PFSK-1 (cell line): ENCODE data around the gene C1orf185. TPM values are rescaled to one million over a fixed set of nuclear protein-coding genes. Genes with fewer than 3 reads are reported as not detected.

ENCODE experiments used
- FOXP2 ChIP-seq: optimal IDR thresholded peaks from 2 replicates; pipeline ENCODE3; 2011; ENCODE audit warnings: borderline replicate concordance, control low read depth, inconsistent platforms; ENCODE audit not compliant: insufficient read depth; ENCODE audit errors: extremely low read length, extremely low read depth
- POLR2AphosphoS5 ChIP-seq: IDR thresholded peaks from 2 replicates; pipeline ENCODE4 v1.6.1; 2012; ENCODE audit warnings: low read depth, mild to moderate bottlenecking, control low read depth, low read length, moderate library complexity
- SIN3A ChIP-seq: IDR thresholded peaks from 2 replicates; pipeline ENCODE4 v1.6.1; 2012; ENCODE audit warnings: mild to moderate bottlenecking, low read length, moderate library complexity, borderline replicate concordance; ENCODE audit not compliant: insufficient read depth
- TAF1 ChIP-seq: IDR thresholded peaks from 2 replicates; pipeline ENCODE4 v1.6.1; 2012; ENCODE audit warnings: low read length, control low read depth, borderline replicate concordance; ENCODE audit not compliant: insufficient read depth
- polyA plus RNA-seq: library from polyadenylated mRNA; unstranded; fragments of >200 nt; gene quantifications from one replicate; pipeline ENCODE4 v1.2.1, GENCODE V29; 2012; ENCODE audit warnings: low read depth, missing spikeins; ENCODE audit not compliant: insufficient read length
- TF ChIP-seq, protein P1 (sequence below), 2 experiments: IDR thresholded peaks; 2 replicates each; pipeline versions ENCODE4 v1.6.1 to v1.8.0; 2011 to 2012; ENCODE audit warnings: low read depth in 2 of 2, low read length in 2 of 2, control low read depth in 1 of 2, inconsistent platforms in 1 of 2, mild to moderate bottlenecking in 1 of 2, moderate library complexity in 1 of 2; ENCODE audit not compliant: insufficient read depth in 1 of 2

The C1orf185 gene
- not detected for polyA plus RNA-seq

DNA sequence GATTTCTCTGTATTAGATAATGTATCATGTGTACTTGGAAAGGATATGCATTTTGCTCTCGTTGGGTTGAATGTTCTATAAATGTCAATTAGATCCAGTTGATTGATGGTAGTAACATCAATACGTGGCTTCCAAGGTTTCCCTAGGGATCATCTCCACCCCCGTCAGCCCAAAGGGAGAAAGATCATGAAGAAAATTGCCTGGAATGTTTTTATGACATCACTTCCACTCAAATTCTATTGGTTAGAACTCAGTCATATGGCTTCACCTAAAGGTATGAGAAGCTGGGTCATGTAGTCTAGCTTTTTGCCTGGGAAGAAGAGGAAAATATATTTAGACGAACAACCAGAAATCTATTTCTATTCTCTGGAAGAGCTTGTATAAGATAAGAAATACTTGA is at the start of gene C1orf185:
Gene C1orf185 (plus strand): TSS at position 253 of the 400 bp plus-strand sequence. CDS start 6 bp downstream, at position 259.
- TF ChIP-seq FOXP2, result no peak
- TF ChIP-seq SIN3A, result no peak
- TF ChIP-seq, protein P1, sequence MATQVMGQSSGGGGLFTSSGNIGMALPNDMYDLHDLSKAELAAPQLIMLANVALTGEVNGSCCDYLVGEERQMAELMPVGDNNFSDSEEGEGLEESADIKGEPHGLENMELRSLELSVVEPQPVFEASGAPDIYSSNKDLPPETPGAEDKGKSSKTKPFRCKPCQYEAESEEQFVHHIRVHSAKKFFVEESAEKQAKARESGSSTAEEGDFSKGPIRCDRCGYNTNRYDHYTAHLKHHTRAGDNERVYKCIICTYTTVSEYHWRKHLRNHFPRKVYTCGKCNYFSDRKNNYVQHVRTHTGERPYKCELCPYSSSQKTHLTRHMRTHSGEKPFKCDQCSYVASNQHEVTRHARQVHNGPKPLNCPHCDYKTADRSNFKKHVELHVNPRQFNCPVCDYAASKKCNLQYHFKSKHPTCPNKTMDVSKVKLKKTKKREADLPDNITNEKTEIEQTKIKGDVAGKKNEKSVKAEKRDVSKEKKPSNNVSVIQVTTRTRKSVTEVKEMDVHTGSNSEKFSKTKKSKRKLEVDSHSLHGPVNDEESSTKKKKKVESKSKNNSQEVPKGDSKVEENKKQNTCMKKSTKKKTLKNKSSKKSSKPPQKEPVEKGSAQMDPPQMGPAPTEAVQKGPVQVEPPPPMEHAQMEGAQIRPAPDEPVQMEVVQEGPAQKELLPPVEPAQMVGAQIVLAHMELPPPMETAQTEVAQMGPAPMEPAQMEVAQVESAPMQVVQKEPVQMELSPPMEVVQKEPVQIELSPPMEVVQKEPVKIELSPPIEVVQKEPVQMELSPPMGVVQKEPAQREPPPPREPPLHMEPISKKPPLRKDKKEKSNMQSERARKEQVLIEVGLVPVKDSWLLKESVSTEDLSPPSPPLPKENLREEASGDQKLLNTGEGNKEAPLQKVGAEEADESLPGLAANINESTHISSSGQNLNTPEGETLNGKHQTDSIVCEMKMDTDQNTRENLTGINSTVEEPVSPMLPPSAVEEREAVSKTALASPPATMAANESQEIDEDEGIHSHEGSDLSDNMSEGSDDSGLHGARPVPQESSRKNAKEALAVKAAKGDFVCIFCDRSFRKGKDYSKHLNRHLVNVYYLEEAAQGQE (IDR thresholded peaks at IDR 0.05; ENCODE audit: insufficient read depth in 1 of 2, low read depth in 2 of 2, low read length in 2 of 2), result no peak
- TF ChIP-seq POLR2AphosphoS5, result no peak
- no peak for TF ChIP-seq TAF1

DNA sequence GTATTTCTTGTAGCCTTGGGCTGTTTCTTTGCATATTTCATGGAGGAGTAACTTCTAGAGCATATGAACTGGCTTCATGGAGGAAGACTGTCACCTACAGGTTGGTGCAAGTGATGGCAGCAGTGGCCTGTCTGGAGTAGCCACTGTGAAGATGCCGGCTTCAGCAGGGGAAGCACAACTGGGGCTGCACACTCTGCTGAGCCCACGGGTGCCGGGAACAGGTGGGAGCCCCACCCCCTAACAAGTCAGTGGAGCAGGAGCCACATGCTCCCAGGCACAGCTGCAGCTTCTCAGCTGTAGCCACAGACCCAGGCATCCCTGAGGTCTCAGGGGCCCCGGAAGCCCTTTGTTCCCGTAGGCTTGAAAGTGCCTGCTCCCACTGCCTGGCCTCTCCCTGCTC is 43.2 kb upstream of the C1orf185 start:
- TF ChIP-seq, protein P1 (IDR thresholded peaks at IDR 0.05; ENCODE audit: insufficient read depth in 1 of 2, low read depth in 2 of 2, low read length in 2 of 2), result no peak
- no peak for TF ChIP-seq FOXP2

GRCh38 chr1:51061231-51061918 is 40.7 kb upstream of the C1orf185 start:
- TF ChIP-seq SIN3A, result no peak
- TF ChIP-seq, protein P1 (IDR thresholded peaks at IDR 0.05; ENCODE audit: insufficient read depth in 1 of 2, low read depth in 2 of 2, low read length in 2 of 2), result no peak

DNA sequence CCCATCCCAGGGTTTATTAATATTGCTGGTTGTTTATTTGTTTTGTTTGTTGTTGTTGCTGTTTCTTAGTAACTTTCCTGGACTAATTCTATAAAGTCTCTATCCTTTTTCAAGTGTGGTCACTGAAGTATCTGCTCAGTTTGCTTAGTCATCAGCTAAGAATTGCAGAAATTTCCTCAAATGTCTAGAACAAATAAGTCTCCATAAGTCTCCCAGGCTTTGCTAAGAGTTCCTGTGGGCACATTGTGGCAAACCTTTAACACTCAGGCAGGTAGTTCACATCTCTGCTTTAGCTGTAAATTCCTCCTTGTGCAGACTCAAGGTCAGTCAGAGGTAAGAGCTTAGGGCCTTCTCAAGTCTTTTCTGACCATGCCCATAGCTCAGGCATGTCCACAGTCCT is 38.9 kb upstream of the C1orf185 start:
- TF ChIP-seq FOXP2 (no peak), POLR2AphosphoS5 (no peak), SIN3A (no peak), TAF1 (no peak)
- TF ChIP-seq, protein P1 (IDR thresholded peaks at IDR 0.05; ENCODE audit: insufficient read depth in 1 of 2, low read depth in 2 of 2, low read length in 2 of 2), result no peak

- TF ChIP-seq POLR2AphosphoS5 (no peak), SIN3A (no peak), TAF1 (no peak), FOXP2 (no peak)
- TF ChIP-seq, protein P1 (IDR thresholded peaks at IDR 0.05; ENCODE audit: insufficient read depth in 1 of 2, low read depth in 2 of 2, low read length in 2 of 2), result no peak
Observed at GRCh38 chr1:51070011-51070410, 32.0 kb upstream of the C1orf185 start.
